Right renal cortex interstitium (tissue), 3 donors: ENCODE measurements around the gene EFNA2. TPM values are rescaled to one million over a fixed set of nuclear protein-coding genes. Genes with fewer than 3 reads are reported as not detected.

ENCODE experiments used
- DNase-seq, 3 donors: peaks; one replicate each; pipeline ENCODE4 v3.0.0-alpha.2; 2013; ENCODE audit warnings: low read depth in 3 of 3, low spot score in 2 of 3
- polyA plus RNA-seq, 3 donors: library from polyadenylated mRNA; unstranded; fragments of 120-200 nt; gene quantifications; one replicate each; pipeline ENCODE4 v1.2.1, GENCODE V29; 2013; ENCODE audit not compliant: insufficient read length in 3 of 3

EFNA2 gene
- polyA plus RNA-seq, 3 donors, result 1.3 to 2.1 (median 1.3) TPM

DNA sequence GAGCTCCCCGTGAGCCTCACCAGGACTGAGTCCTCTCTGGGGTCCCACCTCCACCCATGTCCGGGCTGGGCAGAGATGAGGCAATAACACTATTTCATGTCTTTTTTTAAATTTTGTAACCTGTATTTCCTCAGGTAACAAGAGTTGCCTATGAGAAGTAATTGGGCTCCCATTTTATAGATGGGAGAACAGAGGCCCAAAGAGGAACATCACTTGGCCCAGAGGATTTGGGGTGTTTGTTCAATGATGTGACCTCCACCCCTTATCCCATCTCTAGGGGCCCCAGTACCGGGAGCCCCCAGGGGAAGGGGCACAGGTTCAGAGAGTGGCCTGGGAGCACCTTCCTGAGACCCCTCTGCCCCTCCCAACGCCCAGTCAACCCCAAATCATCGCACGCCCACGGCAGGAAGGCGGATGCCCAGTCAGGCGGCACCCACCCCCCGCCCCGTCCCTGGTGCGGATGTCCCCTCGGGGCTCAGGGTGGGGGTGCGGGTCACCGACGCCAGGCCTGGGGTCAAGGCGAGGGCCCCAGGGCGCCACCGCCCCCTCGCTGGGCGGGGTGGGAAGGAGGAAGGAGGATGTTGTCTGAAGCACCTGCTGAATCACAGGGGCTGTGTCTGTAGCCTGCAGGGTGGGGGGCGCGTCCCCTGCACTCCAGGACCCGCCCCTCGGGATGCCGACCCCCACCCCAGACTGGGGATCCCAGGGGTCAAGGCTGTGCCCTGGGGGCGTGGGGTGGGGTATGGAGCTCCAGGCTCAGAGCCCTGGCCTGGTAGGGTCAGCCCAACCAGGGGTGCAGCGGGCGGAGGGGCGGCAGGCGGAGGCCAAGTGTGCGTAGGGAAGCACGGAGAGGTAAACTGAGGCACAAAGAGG, 25.6 kb upstream of the EFNA2 start:
- no peak for DNase-seq

DNA sequence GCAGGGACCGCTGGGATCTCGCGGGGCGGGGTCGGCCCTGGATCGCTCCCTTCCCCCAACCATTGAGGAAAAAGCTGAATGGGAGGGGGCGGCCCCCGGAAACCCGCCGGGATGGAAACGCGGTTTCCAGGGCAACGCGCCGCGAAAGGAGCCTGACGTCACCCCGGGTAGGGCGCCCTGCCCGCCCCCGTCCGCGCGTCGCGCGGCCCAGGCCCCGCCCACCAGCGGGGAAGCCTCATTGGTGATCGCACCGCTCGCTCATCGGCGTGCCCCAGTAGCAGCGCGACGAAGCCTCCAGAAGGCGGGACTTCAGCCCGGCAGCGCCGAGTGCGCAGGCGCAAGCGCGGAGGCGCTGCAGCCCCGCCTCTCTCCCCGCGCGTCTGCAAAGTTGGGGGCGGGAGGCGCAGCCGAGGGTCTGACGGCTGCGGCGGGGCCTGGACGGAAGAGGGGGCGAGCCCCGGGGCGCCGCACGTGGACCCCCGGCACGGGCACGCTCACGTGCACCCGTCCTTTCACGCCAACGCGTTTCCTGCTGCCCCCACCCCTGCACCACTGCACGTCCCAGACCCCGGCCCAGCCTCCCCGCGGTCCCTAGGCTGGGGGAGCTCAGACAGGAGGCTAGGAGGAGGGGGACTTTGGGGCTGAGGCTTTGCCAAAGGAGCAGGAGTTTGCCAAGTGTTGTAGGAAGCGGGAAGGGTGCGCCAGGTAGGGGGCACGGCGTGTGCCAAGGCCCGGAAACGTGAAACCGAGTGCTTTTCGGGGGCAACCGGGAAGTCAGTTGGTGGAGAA, 24.7 kb upstream of the EFNA2 start:
- peak in 2 of 3 donors; percentile 91 to 92 for DNase-seq

DNA sequence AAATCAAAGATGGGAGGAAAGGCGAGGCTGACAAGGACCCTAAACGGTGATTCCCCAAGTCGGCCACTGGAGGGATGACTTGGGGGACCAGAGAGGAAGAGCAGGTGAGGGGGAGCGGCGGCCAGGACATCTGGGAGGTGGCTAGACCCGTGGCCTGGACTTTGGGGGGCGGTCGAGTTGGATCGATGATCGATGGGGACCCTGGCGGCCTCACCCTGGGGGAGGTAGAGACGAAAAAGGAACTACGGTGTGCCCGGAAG, 24.2 kb upstream of the EFNA2 start:
- no peak for DNase-seq

DNA sequence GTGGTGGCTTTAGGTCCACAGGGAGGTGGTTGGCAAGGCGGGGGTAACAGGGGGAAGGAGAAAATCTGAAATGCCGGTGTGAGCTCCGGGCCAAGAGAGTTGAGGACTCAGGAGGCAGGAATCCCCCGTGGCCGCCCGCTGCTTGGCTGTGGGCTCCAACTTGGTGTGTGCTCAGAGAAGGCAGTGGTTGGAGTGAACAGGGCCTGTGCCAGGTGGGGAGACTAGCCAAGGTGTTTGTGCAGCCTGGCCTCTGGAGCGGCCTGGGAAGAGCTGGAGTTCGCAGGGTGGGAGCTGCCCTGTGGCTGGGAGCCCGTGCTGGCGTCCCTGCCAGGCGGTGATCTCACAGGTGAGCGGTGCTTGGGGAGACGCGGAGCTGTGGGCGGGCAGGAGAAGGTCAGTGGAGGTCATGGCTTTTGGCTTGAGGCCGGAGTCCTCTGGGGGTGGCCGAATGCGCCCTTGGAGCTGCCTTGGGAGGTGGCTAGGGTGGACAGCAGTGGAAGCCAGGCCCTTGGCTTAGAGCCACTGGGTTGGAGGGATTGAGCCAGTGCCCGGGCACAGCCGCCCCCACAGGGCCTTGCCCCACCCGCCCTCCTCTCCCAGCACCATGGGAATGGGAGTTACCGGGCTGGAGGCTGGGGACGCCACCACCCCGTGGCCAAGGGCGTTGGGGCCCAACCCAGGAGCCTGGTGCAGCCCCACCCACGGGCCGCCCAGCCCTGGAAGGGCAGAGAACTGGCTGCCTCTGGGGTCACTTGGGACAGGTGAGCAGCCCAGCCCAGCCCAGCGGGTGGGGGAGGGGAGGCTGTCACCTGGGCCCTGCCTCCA, 23.7 kb upstream of the EFNA2 start:
- DNase-seq, result no peak

DNA sequence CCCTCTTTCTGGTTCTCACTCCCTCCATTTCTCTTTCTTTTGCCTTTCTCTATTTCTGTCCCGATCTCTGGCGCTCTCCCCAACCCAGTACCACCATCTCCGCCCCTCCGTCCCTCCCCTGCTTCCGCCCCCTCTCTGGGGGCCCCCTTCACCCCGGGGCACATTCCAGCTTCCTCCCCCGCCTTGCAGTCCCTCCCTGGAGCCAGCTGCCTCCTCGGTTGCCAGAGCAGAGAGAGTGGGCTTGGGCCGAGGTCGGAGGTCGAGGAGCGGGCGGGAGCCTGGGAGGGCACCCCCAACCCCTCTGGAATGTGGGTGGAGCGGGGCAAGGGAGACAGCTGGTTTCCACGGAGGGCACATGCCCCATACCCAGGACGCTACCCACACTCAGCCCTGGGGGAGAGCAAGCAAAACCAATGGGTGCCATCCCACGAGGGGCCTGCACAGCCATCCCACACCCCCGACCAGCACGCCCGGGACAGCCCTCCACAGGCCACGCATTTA, 23.0 kb upstream of the EFNA2 start:
- no peak for DNase-seq

- DNase-seq, result no peak
Measured at GRCh38 chr19:1263188-1263587, 22.5 kb upstream of the EFNA2 start.

- no peak for DNase-seq
Measured at GRCh38 chr19:1264801-1265614, 20.7 kb upstream of the EFNA2 start.

- no peak for DNase-seq
Measured at GRCh38 chr19:1265615-1266128, 20.0 kb upstream of the EFNA2 start.

DNA sequence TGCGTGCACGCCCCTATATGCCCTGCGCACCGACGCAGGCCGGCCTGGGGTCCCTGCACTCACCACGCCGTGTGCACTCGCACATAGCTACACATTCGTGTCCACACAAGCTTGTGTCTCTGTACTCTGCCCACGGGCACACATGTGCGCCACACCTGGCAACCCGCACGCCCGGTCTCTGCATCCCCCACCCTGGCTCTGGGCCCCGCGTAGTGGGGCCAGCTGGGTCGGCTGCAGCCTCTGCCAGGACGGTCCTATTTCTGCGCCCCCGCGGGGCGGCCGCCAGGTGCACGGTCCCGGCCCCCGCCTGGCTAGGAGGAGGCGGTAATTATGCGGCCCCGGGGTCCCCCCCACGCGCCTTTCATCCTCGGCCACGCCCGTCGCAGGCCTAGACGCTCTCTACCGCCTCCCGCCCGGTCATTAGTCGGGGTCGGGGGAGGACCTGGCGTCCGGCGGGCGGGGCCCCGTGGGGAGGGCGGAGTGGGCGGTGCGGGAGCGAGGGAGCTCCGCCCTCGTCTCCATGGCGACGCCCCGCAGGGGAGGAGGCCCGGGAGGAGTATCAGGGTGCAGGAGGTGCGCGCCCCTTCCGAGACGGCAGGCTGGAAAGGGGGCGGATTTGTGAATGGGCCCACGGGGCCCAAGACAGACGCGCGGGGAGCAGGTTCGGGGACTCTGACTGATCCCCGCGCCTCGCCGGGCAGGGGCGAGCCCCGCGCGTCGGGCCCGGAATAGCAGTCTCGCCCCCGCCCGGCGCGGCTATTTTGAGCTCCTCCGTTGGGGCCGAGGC, 19.4 kb upstream of the EFNA2 start:
- no peak for DNase-seq

- DNase-seq, result no peak
Measured at GRCh38 chr19:1266916-1267476, 18.7 kb upstream of the EFNA2 start.

DNA sequence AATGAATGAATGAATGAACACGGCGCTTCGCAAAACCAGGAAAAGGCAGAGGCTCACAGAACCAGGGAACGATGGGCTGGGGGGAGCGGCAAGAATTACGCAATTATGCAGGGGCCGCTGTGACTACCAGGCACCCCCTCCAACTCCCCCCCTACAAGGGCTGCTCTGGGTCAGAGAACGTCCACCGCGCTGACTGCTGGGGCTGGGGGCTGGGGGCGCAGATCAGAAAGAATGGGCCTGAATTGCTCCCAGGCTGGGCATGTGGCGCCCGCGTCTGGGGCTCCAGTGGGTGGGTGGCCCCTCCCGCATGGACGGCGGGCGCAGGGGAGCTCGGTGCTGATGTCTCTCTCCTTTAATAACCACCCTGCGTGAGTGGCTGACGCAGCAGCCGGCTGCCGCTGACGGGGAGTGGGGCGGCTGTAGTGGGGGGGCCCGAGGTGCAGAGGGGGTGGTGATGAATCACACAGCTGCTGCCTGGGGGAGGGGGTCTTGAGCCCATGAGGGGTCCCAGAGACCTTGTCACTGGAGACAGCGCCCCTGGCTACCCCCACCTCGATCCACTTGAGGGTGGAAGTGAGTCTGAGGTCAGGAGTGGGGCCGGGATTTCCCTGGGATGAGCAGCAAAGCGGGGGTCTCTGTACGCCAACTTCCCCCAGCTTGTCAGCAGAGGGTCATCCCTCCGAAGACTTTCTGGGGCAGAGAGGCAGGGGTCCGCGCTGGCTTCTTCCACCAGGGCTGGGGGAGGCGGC, 18.0 kb upstream of the EFNA2 start:
- DNase-seq, result no peak

- no peak for DNase-seq
Measured at GRCh38 chr19:1268226-1269064, 17.2 kb upstream of the EFNA2 start.

DNA sequence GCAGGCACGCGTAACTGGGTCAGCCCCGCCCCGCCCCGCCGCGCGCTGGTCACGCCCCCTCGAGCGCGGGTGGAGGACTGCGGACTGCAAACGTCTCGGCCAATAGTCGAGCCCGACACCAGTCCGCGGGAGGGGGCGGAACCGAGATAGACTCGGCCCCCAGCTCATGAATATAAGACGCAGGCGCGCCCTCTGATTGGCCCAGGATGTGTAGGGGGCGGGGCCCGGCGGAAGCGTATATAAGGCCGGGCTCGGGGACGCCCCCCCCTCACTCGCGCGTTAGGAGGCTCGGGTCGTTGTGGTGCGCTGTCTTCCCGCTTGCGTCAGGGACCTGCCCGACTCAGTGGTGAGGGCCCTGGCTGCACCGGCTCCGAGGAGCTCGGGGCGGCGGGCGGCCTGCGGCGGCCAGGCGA, 16.6 kb upstream of the EFNA2 start, which contains the start of gene CIRBP:
Gene CIRBP (plus strand): TSS at position 268 of the 413 bp plus-strand sequence. CDS start 1,602 bp downstream, outside the sequence.
- DNase-seq, result peak in 2 of 3 donors; percentile 95 to 97

DNA sequence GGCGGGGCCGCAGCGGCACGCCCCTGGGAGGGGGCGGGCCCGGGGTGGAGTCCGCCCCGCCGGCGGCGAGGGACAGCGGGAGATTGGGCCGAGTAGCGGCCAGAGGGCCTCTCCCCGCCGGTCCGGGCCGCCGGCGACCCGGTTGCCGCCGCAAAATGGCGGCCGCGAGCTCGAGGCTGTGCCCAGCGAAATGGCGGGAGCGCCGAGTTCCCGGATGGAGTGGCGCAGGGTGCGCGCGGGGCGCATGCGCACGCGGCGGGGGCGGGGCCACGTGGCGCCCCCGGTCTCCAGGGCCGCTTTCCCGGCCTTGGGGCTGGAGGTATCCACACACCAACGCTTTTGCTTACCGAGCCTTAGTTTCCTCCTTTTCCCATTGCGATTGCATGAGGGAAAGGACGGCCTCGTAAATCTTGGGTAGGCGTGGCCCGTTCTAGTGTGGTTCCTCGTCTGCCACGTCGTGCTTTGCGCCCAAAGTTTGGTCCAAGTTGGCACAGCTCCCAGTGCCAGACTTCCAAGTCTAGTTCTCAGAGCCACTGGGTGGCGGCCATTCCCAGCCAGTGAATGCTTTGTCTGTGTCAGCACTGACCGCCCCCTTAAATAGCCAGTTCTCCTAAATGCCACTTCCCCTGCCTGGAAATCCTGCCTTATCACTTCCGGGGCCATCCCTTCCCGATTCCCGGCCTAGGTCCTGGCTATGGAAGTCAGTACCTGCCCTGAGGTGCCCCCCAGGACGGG, 16.0 kb upstream of the EFNA2 start:
- DNase-seq, result no peak

DNA sequence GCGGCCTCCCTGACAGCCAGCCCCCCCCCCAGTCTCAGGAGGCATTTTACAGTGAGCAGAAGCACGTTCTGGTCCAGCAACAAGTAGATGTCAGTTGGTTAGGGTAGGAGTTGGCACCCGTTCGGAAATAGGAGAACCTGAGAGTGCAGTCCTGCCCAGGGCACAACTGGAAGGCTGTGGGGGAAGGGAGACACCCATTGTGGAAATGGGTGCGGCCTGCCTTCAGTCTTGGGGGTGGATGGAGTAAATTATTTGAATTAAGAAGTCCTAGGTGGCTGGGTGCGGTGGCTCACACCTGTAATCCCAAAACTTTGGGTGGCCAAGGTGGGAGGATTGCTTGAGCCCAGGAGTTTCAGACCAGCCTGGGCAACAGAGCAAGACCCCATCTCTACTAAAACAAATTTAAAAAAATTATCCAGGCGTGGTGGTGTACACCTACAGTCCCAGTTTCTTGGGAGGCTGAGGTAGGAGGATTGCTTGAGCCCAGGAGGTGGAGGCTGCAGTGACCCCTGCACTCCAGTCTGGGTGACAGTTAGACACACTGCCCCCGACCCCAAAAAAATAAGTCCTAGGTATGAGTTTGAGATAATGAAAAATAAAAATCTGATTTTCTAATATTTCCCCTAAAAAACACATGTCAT, 15.3 kb upstream of the EFNA2 start:
- no peak for DNase-seq
